Body of pancreas (tissue), 4 donors: Measurements from ENCODE around the gene CHST9. TPM values are rescaled to one million over a fixed set of nuclear protein-coding genes. Genes with fewer than 3 reads are reported as not detected.
"Not testable (repeated sequence)": the region's sequence is repeated elsewhere in the genome, so short reads cannot be mapped to it uniquely, and the experiment has no call there.

Source experiments
- ATAC-seq: fragments of 150-250 bp; one replicate; pipeline ENCODE4 v1.9.1; 2016
- DNase-seq, 4 donors: peaks; one replicate each; pipeline ENCODE4 v3.0.0-alpha.2; 2019
- H3K27ac ChIP-seq, 4 donors: fragments of 200-600 bp; sonication (generic); 1 replicate in 3 of 4; 2 replicates in 1 of 4; pipeline versions ENCODE4 v1.5.1 to v1.6.1; 2016 to 2019; ENCODE audit warnings: mild to moderate bottlenecking in 1 of 4, mixed read lengths in 1 of 4, moderate library complexity in 1 of 4
- H3K27me3 ChIP-seq, 2 donors: fragments of 200-600 bp; sonication (generic); one replicate each; pipeline ENCODE4 v1.6.0; 2016; ENCODE audit warnings: mild to moderate bottlenecking in 1 of 2
- H3K36me3 ChIP-seq, 2 donors: fragments of 200-600 bp; sonication (generic); replicated peaks in 1 of 2; 2 replicates each; pipeline ENCODE4 v1.5.1; 2016; ENCODE audit warnings: low read depth in 2 of 2; ENCODE audit not compliant: insufficient read depth in 1 of 2
- H3K4me1 ChIP-seq: fragments of 200-600 bp; sonication (generic); one replicate; pipeline ENCODE4 v1.6.0; 2016
- H3K4me3 ChIP-seq, 2 donors: fragments of 200-600 bp; sonication (generic); 1 replicate in 1 of 2; 2 replicates in 1 of 2; pipeline ENCODE4 v1.5.1; 2016 to 2019
- H3K9me3 ChIP-seq, 3 donors: fragments of 200-600 bp; sonication (generic); 1 replicate in 2 of 3; 2 replicates in 1 of 3; pipeline ENCODE4 v1.5.1; 2016
- POLR2A ChIP-seq, 3 donors: fragments of 450-650 bp; IDR thresholded peaks; one replicate each; pipeline ENCODE4 v1.6.1; 2016; ENCODE audit warnings: antibody characterized with exemption in 3 of 3, mild to moderate bottlenecking in 2 of 3
- WGBS, 2 donors: methylation state at CpG; one replicate each; pipeline ENCODE4 v1.1.5; 2017; 5-methylcytosine and 5-hydroxymethylcytosine counted together
- intact Hi-C: fragments of 100-400 bp; cut with DNase I; formaldehyde crosslinking; loops from one replicate; pipeline ENCODE4 v1.15.1; 2023
- total RNA-seq, 2 donors: library from RNA; depleted of rRNA; stranded (reverse); fragments of >200 nt; gene quantifications; one replicate each; pipeline ENCODE4 v1.1.0, GENCODE V29; 2016
- TF ChIP-seq, protein P1 (sequence below), 7 experiments: fragments of 450-650 bp in 4 of 7; fragments of 200-600 bp in 3 of 7; sonication (generic) in 3 of 7; IDR thresholded peaks; one replicate each; pipeline ENCODE4 v1.5.1; 2016 to 2019; ENCODE audit warnings: antibody characterized with exemption in 7 of 7

CHST9 gene
- total RNA-seq, 2 donors from 2014 or later: 4.3 to 6.7 TPM

GRCh38 chr18:27110319-27110718 is 74.8 kb downstream of the CHST9 start:
- Histone ChIP-seq H3K4me1 (no peaks in the 10 kb centered on the region), H3K27ac (no peak overlapping the region), H3K9me3 (no peaks in the 10 kb centered on the region), H3K36me3 (no peaks in the 10 kb centered on the region), H3K27me3 (no peaks in the 10 kb centered on the region), H3K4me3 (no peak overlapping the region)
- DNase-seq: no peak
- TF ChIP-seq POLR2A (IDR thresholded peaks at IDR 0.05): no peak
- TF ChIP-seq, protein P1, sequence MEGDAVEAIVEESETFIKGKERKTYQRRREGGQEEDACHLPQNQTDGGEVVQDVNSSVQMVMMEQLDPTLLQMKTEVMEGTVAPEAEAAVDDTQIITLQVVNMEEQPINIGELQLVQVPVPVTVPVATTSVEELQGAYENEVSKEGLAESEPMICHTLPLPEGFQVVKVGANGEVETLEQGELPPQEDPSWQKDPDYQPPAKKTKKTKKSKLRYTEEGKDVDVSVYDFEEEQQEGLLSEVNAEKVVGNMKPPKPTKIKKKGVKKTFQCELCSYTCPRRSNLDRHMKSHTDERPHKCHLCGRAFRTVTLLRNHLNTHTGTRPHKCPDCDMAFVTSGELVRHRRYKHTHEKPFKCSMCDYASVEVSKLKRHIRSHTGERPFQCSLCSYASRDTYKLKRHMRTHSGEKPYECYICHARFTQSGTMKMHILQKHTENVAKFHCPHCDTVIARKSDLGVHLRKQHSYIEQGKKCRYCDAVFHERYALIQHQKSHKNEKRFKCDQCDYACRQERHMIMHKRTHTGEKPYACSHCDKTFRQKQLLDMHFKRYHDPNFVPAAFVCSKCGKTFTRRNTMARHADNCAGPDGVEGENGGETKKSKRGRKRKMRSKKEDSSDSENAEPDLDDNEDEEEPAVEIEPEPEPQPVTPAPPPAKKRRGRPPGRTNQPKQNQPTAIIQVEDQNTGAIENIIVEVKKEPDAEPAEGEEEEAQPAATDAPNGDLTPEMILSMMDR (IDR thresholded peaks at IDR 0.05): no peak
- intact Hi-C loops: no loop called here
- WGBS, 2 donors: 68 to 73% methylated on average over 1 of the region's 1 CpG
- no peak for ATAC-seq

DNA sequence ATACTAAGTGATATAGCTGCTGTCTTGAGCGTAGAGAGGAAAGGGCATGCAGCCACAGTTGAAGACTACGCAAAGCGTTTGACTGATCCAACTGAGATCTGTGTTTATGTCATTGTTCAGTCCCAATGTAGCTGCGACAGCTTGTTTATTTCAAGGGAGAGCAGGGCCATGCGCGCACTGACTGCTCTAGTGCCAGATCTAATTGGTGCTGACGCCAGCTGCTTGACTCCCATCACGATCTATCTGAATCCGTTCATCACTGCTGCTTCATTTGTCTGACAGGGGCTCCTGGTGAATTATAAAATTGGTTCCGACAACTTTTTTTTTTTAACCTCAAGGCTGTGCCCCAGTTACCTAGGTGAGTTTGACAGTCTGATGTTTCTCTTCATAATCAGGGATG is 75.7 kb downstream of the CHST9 start:
- DNase-seq: peak in 3 of 4 donors; percentile 18 to 42 (median 20)
- peak; percentile 30 for ATAC-seq
- intact Hi-C loops: no loop called here
- H3K4me3 ChIP-seq: no peak overlapping the region
- no peaks in the 10 kb centered on the region for H3K4me1 ChIP-seq
- 74 to 78% methylated on average over 10 of the region's 10 CpGs for WGBS, 2 donors
- no peak overlapping the region for H3K27ac ChIP-seq
- no peaks in the 10 kb centered on the region for H3K36me3 ChIP-seq
- H3K9me3 ChIP-seq: no peaks in the 10 kb centered on the region
- no peaks in the 10 kb centered on the region for H3K27me3 ChIP-seq
- TF ChIP-seq, protein P1 (IDR thresholded peaks at IDR 0.05): no peak
- no peak for TF ChIP-seq POLR2A (IDR thresholded peaks at IDR 0.05)

GRCh38 chr18:27108842-27109241 is 76.3 kb downstream of the CHST9 start:
- intact Hi-C loops: no loop called here
- no peaks in the 10 kb centered on the region for H3K27me3 ChIP-seq
- H3K9me3 ChIP-seq: no peaks in the 10 kb centered on the region
- H3K27ac ChIP-seq: no peak overlapping the region
- ATAC-seq (no peak), DNase-seq (no peak)
- no peaks in the 10 kb centered on the region for H3K4me1 ChIP-seq
- no peaks in the 10 kb centered on the region for H3K36me3 ChIP-seq
- TF ChIP-seq, protein P1 (IDR thresholded peaks at IDR 0.05): no peak
- no peak for TF ChIP-seq POLR2A (IDR thresholded peaks at IDR 0.05)
- WGBS, 2 donors: 82 to 83% methylated on average over 2 of the region's 2 CpGs
- no peak overlapping the region for H3K4me3 ChIP-seq

- no peaks in the 10 kb centered on the region for H3K4me1 ChIP-seq
Measured at GRCh38 chr18:27104743-27105142, 80.4 kb downstream of the CHST9 start.

DNA sequence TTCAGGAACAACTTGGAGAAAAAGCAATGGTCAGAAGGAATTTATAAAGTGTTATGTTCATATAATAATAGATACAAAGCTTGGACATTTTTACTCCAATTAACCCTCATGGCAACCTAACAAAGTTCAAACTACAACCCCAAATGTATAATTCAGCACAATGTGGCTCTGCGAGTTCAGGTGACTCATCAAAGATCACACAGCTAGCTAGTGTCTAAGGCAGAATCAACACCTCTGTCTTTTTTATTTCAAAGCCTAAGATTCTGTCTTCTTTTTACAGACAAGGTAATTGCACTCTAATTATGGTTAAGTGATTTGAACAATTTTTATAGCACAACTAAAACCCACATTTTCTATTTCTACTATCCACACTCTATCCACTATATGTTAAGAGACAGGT is 90.5 kb downstream of the CHST9 start:
- TF ChIP-seq POLR2A (IDR thresholded peaks at IDR 0.05): no peak
- TF ChIP-seq, protein P1 (IDR thresholded peaks at IDR 0.05): no peak
- ATAC-seq (no peak), DNase-seq (no peak)
- no peaks in the 10 kb centered on the region for H3K36me3 ChIP-seq
- intact Hi-C loops: no loop called here
- H3K27me3 ChIP-seq: no peaks in the 10 kb centered on the region
- no peaks in the 10 kb centered on the region for H3K9me3 ChIP-seq
- no peak overlapping the region for H3K27ac ChIP-seq
- 70 to 74% methylated on average over 1 of the region's 1 CpG for WGBS, 2 donors
- H3K4me1 ChIP-seq: no peaks in the 10 kb centered on the region
- H3K4me3 ChIP-seq: no peak overlapping the region

More at GRCh38 chr18:27104743-27105142, 80.4 kb downstream of the CHST9 start:
- intact Hi-C loops: no loop called here
- Histone ChIP-seq H3K27ac (no peak overlapping the region), H3K36me3 (no peaks in the 10 kb centered on the region), H3K9me3 (no peaks in the 10 kb centered on the region), H3K27me3 (no peaks in the 10 kb centered on the region), H3K4me3 (no peak overlapping the region)
- TF ChIP-seq, protein P1 (IDR thresholded peaks at IDR 0.05): no peak
- TF ChIP-seq POLR2A (IDR thresholded peaks at IDR 0.05): no peak
- ATAC-seq: no peak
- no peak for DNase-seq
- 59 to 64% methylated on average over 3 of the region's 3 CpGs for WGBS, 2 donors

DNA sequence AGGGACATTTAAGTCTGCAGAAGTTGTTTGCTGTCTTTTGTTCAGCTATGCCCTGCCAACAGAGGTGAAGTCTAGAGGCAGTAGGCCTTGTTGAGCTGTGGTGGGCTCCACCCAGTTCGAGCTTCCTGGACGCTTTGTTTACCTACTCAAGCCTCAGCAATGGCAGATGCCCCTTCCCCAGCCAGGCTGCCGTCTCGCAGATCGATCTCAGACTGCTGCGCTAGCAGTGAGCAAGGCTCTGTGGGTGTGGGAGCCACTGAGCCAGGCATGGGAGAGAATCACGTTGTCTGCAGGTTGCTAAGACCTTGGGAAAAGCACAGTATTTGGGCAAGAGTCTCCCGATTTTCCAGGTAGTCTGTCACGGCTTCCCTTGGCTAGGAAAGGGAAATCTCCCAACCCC is 91.8 kb downstream of the CHST9 start:
- H3K36me3 ChIP-seq, H3K9me3 ChIP-seq, H3K27ac ChIP-seq, ATAC-seq, H3K4me1 ChIP-seq, H3K27me3 ChIP-seq, intact Hi-C loops, H3K4me3 ChIP-seq, DNase-seq: not testable (repeated sequence)
- 64 to 78% methylated on average over 9 of the region's 9 CpGs for WGBS, 2 donors
